C4-2B (cell line): ENCODE measurements around the gene NR5A2.

ENCODE experiments used
- ZFX ChIP-seq: fragments of 450-650 bp; IDR thresholded peaks from 2 replicates; pipeline ENCODE4 v1.6.1; 2017
- TF ChIP-seq, protein P1 (sequence below): fragments of 450-650 bp; conservative IDR thresholded peaks from 2 replicates; pipeline ENCODE4 v1.5.1; 2017; ENCODE audit warnings: mild to moderate bottlenecking

DNA sequence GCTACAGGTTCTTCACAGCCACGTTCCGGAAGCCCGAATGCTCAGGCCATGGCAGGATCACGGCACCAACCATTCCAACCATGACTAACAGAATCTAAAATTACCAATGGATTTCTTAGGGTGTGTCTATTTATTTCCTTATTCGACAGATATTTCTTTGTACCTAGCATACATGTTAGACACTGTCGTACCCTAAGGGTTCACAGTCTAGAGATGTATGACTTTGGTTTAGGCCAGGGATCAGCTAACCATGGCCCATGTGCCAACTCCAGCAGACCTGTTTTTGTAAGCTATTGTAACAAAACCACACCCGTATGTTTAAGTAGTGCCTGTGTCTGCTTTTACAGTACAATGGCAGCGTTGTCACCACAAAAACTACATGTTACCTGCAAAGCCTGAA is 167.0 kb downstream of the NR5A2 start:
- TF ChIP-seq, protein P1, sequence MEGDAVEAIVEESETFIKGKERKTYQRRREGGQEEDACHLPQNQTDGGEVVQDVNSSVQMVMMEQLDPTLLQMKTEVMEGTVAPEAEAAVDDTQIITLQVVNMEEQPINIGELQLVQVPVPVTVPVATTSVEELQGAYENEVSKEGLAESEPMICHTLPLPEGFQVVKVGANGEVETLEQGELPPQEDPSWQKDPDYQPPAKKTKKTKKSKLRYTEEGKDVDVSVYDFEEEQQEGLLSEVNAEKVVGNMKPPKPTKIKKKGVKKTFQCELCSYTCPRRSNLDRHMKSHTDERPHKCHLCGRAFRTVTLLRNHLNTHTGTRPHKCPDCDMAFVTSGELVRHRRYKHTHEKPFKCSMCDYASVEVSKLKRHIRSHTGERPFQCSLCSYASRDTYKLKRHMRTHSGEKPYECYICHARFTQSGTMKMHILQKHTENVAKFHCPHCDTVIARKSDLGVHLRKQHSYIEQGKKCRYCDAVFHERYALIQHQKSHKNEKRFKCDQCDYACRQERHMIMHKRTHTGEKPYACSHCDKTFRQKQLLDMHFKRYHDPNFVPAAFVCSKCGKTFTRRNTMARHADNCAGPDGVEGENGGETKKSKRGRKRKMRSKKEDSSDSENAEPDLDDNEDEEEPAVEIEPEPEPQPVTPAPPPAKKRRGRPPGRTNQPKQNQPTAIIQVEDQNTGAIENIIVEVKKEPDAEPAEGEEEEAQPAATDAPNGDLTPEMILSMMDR, result no peak
- no peak for TF ChIP-seq ZFX
